ENCODE measurements around the gene PPOX. TPM values are rescaled to one million over a fixed set of nuclear protein-coding genes. Genes with fewer than 3 reads are reported as not detected.

The PPOX gene
- total and polyA plus RNA-seq, 9 donors: 20.1 to 37.9 (median 24.2) TPM

DNA sequence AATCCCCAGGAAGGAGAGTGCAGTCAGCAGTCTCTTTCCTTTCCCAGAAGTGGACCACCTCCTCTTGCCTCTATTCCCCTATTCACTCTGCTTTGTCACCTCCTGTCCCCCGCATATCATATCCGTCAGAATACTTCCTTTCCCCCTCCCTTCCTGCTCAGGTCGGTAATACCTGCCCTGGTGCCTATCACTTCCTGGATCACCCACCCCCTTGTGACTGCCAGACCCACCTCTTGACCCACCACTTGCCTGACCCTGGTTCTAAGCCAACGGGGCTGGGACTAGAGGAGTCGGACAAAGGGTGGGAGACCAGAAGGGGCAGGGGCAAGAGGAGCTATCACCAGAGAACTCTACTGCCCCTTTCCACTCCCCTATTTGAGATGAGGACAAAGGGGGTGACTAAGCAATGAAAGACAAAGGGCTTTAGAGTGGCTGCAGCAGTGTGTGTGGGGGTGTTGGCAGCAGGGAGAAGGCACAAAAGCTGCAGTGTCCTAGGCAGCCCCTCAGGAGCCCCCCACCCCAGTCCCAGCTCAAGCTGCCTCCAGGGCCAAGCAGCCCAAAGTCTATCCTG is 34.3 kb downstream of the PPOX start:
- Histone ChIP-seq H3K27me3 (no peaks in the 10 kb centered on the region), H3K27ac (peak overlapping the region; percentile 96), H3K9me3 (no peaks in the 10 kb centered on the region), H3K4me1 (ENCODE audit: insufficient read depth) (peaks cover 44% of the 10 kb centered on the region), H3K4me3 (no peak overlapping the region), H3K36me3 (no peaks in the 10 kb centered on the region)
- TF ChIP-seq, protein P1, sequence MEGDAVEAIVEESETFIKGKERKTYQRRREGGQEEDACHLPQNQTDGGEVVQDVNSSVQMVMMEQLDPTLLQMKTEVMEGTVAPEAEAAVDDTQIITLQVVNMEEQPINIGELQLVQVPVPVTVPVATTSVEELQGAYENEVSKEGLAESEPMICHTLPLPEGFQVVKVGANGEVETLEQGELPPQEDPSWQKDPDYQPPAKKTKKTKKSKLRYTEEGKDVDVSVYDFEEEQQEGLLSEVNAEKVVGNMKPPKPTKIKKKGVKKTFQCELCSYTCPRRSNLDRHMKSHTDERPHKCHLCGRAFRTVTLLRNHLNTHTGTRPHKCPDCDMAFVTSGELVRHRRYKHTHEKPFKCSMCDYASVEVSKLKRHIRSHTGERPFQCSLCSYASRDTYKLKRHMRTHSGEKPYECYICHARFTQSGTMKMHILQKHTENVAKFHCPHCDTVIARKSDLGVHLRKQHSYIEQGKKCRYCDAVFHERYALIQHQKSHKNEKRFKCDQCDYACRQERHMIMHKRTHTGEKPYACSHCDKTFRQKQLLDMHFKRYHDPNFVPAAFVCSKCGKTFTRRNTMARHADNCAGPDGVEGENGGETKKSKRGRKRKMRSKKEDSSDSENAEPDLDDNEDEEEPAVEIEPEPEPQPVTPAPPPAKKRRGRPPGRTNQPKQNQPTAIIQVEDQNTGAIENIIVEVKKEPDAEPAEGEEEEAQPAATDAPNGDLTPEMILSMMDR (IDR thresholded peaks at IDR 0.05): no peak
- TF ChIP-seq EP300 (IDR thresholded peaks at IDR 0.05) (no peak), POLR2A (IDR thresholded peaks at IDR 0.05) (no peak)
- peak in 3 of 5 donors; percentile 60 to 61 (median 60) for DNase-seq
- intact Hi-C loops (cut with DNase I): no loop called here
- WGBS, 3 donors: 56 to 64% (median 61%) methylated on average over 5 of the region's 5 CpGs

DNA sequence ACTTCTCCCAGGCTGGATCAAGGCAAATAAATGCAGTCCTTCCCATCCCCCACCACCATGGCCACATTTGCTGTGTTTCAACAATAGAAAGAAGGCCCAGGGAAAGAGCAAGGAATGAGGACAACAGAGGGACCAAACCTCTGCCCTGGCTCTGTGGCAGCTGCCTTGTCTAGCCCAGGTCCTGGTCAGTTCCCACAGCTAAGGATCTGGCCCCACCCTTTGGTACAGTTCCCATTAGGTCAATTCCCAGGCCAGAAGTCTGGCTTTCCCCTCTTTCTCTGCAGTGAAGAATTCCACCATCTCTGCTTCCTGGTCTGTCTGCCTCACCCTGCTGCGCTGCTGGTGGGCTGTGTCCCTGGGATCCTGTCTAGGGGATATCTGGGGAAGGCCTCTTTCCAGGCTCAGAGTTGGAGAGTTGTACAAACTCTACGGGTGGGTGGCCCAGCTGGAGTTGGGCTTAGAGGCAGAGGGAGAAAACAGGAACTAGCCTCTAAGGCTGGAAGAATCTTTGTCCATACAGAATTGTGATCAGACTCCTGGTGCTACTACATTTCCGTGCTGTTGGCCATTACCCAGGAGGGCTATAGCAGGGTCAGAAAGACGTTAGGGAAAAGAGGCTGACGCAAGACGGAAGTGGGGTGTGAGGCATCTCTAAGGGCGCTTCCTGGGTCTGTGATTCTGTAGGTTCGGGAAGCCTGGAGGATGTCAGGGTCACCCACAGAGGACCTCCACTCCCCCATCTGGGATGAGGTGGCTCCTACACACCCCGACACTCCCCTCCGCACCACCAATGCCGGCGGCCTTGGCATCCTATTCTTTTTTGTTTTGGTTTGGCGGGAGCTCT is 35.0 kb downstream of the PPOX start:
- Histone ChIP-seq H3K9me3 (no peaks in the 10 kb centered on the region), H3K27me3 (no peaks in the 10 kb centered on the region), H3K27ac (peak overlapping the region; percentile 96), H3K4me1 (ENCODE audit: insufficient read depth) (peaks cover 42% of the 10 kb centered on the region), H3K4me3 (peak overlapping the region; percentile 79), H3K36me3 (no peaks in the 10 kb centered on the region)
- intact Hi-C loops (cut with DNase I): no loop called here
- 0 to 3% (median 3%) methylated on average over 13 of the region's 13 CpGs for WGBS, 3 donors
- peak; percentile 42 for TF ChIP-seq POLR2A (IDR thresholded peaks at IDR 0.05)
- TF ChIP-seq, protein P1 (IDR thresholded peaks at IDR 0.05): peak in 1 of 3 donors; percentile 6
- TF ChIP-seq EP300 (IDR thresholded peaks at IDR 0.05): no peak
- DNase-seq: peak; percentile 81 to 91 (median 86)

DNA sequence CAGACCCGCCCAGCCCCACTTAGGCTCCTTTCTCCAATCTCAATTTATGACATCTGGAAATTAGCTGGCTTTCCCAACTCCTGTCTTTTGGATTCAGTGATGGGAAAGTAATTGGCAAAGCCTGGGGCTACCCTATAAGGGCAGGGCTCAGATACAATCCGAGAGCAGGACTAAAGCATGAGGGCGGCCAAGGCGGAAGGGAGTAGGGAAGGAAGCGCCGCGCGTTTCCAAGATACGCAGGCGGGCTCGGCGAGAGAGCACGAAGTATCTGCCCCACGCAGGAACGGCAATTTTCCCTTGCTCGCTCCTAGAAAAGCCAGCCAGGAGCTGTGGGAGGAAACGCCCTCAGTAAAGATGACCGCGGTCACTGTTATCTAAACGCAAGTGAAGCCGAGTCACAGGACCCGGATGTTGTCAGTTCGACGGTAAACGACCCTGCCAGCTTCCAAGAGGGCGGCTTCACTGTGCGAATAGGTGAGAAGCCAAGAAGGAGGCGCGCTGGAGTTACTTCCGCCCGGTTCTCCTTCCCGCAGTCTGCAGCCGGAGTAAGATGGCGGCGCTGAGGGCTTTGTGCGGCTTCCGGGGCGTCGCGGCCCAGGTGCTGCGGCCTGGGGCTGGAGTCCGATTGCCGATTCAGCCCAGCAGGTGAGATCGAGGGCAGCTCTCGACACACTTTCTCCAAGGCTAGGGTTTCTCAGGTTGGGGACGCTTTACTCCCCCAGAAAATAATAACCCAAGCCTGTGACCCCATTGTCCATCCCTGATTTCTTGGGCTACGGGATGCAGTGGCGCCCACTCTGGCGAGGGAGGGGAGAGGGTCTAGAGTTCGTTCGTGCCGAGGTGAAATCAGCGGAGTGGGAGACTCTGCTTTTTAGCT is 35.8 kb downstream of the PPOX start, which contains the start of gene NDUFS2:
TSS of gene NDUFS2 (plus strand) at position 532 of the 877 bp plus-strand sequence. CDS start at position 551, 19 bp downstream.
- WGBS, 3 donors: 0 to 3% (median 1%) methylated on average over 51 to 53 of the region's 53 CpGs
- no peaks in the 10 kb centered on the region for H3K27me3 ChIP-seq
- TF ChIP-seq POLR2A (IDR thresholded peaks at IDR 0.05) (peak; percentile 80), EP300 (IDR thresholded peaks at IDR 0.05) (no peak)
- TF ChIP-seq, protein P1 (IDR thresholded peaks at IDR 0.05): peak in 1 of 3 donors; percentile 10
- no peaks in the 10 kb centered on the region for H3K36me3 ChIP-seq
- peak within 1 kb of the TSS; percentile 96 for H3K27ac ChIP-seq
- no peaks in the 10 kb centered on the region for H3K9me3 ChIP-seq
- peak within 1 kb of the TSS; percentile 79 for H3K4me3 ChIP-seq
- intact Hi-C loops (cut with DNase I): no loop called here
- peaks cover 46% of the 10 kb centered on the region for H3K4me1 ChIP-seq (ENCODE audit: insufficient read depth)
- peak; percentile 96 to 99 (median 98) for DNase-seq

All from ovary (tissue), 9 donors.